OCI-LY1 (cell line): ENCODE results near the gene MTG2.

ENCODE experiments used
- CTCF ChIP-seq: fragments of 200-600 bp; sonication (generic), shearing (Covaris generic); IDR thresholded peaks from 2 replicates; pipeline ENCODE4 v1.5.1; 2017; ENCODE audit warnings: mild to moderate bottlenecking, antibody characterized with exemption, low read length, moderate library complexity, mixed read lengths
- EZH2 ChIP-seq: fragments of 200-600 bp; sonication (generic), shearing (Covaris generic); IDR thresholded peaks from 2 replicates; pipeline ENCODE4 v1.8.0; 2017; ENCODE audit warnings: borderline replicate concordance, mixed run types, mild to moderate bottlenecking, antibody characterized with exemption, low read length, moderate library complexity, mixed read lengths

GRCh38 chr20:62244644-62245108, 61.8 kb downstream of the MTG2 start:
- TF ChIP-seq EZH2 = no peak
- TF ChIP-seq CTCF = no peak
